Upper lobe of left lung (tissue), 4 donors: ENCODE data around the gene GRIN2A.

Experiments used
- CTCF ChIP-seq, 6 experiments: fragments of 450-650 bp in 4 of 6; fragments of 200-600 bp in 2 of 6; sonication (generic) in 2 of 6; IDR thresholded peaks; one replicate each; pipeline ENCODE4 v1.5.1; 2016 to 2019; ENCODE audit warnings: antibody characterized with exemption in 6 of 6
- POLR2A ChIP-seq, 4 donors: fragments of 450-650 bp; IDR thresholded peaks; one replicate each; pipeline ENCODE4 v1.5.1; 2016 to 2017; ENCODE audit warnings: antibody characterized with exemption in 4 of 4, mild to moderate bottlenecking in 2 of 4
- POLR2AphosphoS5 ChIP-seq, 2 donors: sonication (generic); formaldehyde crosslinking; IDR thresholded peaks; one replicate each; pipeline ENCODE4 v1.5.1; 2017; ENCODE audit warnings: antibody characterized with exemption in 2 of 2

GRCh38 chr16:9969580-9969979 is 212.6 kb downstream of the GRIN2A start:
- TF ChIP-seq POLR2A (IDR thresholded peaks at IDR 0.05) = no peak
- TF ChIP-seq CTCF (IDR thresholded peaks at IDR 0.05) = no peak
- no peak for TF ChIP-seq POLR2AphosphoS5 (IDR thresholded peaks at IDR 0.05)
